Measurements from ENCODE around the gene DHPS.
"Not testable (repeated sequence)": the region's sequence is repeated elsewhere in the genome, so short reads cannot be mapped to it uniquely, and the experiment has no call there.

Gene DHPS

GRCh38 chr19:12705654-12706331 is 24.1 kb upstream of the DHPS start:
- Histone ChIP-seq H3K9ac (ENCODE audit: low read length in 2 of 2) (no peak overlapping the region), H3K27me3 (ENCODE audit: control insufficient read depth in 1 of 2, insufficient read depth in 2 of 2, low read length in 2 of 2) (no peaks in the 10 kb centered on the region), H3K27ac (ENCODE audit: low read length) (no peak overlapping the region), H3K4me3 (ENCODE audit: low read length in 2 of 2) (no peak overlapping the region), H3K4me1 (ENCODE audit: control insufficient read depth, insufficient read depth, low read length) (no peaks in the 10 kb centered on the region), H3K36me3 (ENCODE audit: control insufficient read depth in 2 of 2, insufficient read depth in 2 of 2, low read length in 2 of 2) (peaks cover 57 to 66% of the 10 kb centered on the region in 2 donors), H3K9me3 (ENCODE audit: control insufficient read depth in 2 of 2, low read length in 2 of 2) (no peaks in the 10 kb centered on the region)

- Histone ChIP-seq H3K27ac (ENCODE audit: low read length) (no peak overlapping the region), H3K4me1 (ENCODE audit: control insufficient read depth, insufficient read depth, low read length) (no peaks in the 10 kb centered on the region), H3K27me3 (ENCODE audit: control insufficient read depth in 1 of 2, insufficient read depth in 2 of 2, low read length in 2 of 2) (no peaks in the 10 kb centered on the region), H3K9ac (ENCODE audit: low read length in 2 of 2) (no peak overlapping the region), H3K9me3 (ENCODE audit: control insufficient read depth in 2 of 2, low read length in 2 of 2) (no peaks in the 10 kb centered on the region), H3K4me3 (ENCODE audit: low read length in 2 of 2) (no peak overlapping the region), H3K36me3 (ENCODE audit: control insufficient read depth in 2 of 2, insufficient read depth in 2 of 2, low read length in 2 of 2) (peaks cover 53 to 62% of the 10 kb centered on the region in 2 donors)
Measured at GRCh38 chr19:12705169-12705568, 23.5 kb upstream of the DHPS start.

- Histone ChIP-seq H3K27me3 (ENCODE audit: control insufficient read depth in 1 of 2, insufficient read depth in 2 of 2, low read length in 2 of 2) (no peaks in the 10 kb centered on the region), H3K36me3 (ENCODE audit: control insufficient read depth in 2 of 2, insufficient read depth in 2 of 2, low read length in 2 of 2) (peaks cover 45 to 56% of the 10 kb centered on the region in 2 donors), H3K4me1 (ENCODE audit: control insufficient read depth, insufficient read depth, low read length) (no peaks in the 10 kb centered on the region), H3K9ac (ENCODE audit: low read length in 2 of 2) (no peak overlapping the region), H3K4me3 (ENCODE audit: low read length in 2 of 2) (no peak overlapping the region), H3K9me3 (ENCODE audit: control insufficient read depth in 2 of 2, low read length in 2 of 2) (no peaks in the 10 kb centered on the region), H3K27ac (ENCODE audit: low read length) (no peak overlapping the region)
Measured at GRCh38 chr19:12703046-12703445, 21.4 kb upstream of the DHPS start.

GRCh38 chr19:12701596-12702282 is 20.1 kb upstream of the DHPS start:
- H3K4me1 ChIP-seq (ENCODE audit: control insufficient read depth, insufficient read depth, low read length), result peaks cover 5% of the 10 kb centered on the region
- no peak overlapping the region for H3K4me3 ChIP-seq (ENCODE audit: low read length in 2 of 2)
- H3K36me3 ChIP-seq (ENCODE audit: control insufficient read depth in 2 of 2, insufficient read depth in 2 of 2, low read length in 2 of 2), result peaks cover 41 to 55% of the 10 kb centered on the region in 2 donors
- H3K27me3 ChIP-seq (ENCODE audit: control insufficient read depth in 1 of 2, insufficient read depth in 2 of 2, low read length in 2 of 2), result no peaks in the 10 kb centered on the region
- H3K9ac ChIP-seq (ENCODE audit: low read length in 2 of 2), result no peak overlapping the region
- H3K27ac ChIP-seq (ENCODE audit: low read length), result no peak overlapping the region
- no peaks in the 10 kb centered on the region for H3K9me3 ChIP-seq (ENCODE audit: control insufficient read depth in 2 of 2, low read length in 2 of 2)

- H3K9ac ChIP-seq (ENCODE audit: low read length in 2 of 2), result no peak overlapping the region
- no peaks in the 10 kb centered on the region for H3K9me3 ChIP-seq (ENCODE audit: control insufficient read depth in 2 of 2, low read length in 2 of 2)
- H3K36me3 ChIP-seq (ENCODE audit: control insufficient read depth in 2 of 2, insufficient read depth in 2 of 2, low read length in 2 of 2), result peaks cover 16 to 25% of the 10 kb centered on the region in 2 donors
- H3K4me3 ChIP-seq (ENCODE audit: low read length in 2 of 2), result no peak overlapping the region
- no peaks in the 10 kb centered on the region for H3K27me3 ChIP-seq (ENCODE audit: control insufficient read depth in 1 of 2, insufficient read depth in 2 of 2, low read length in 2 of 2)
- no peak overlapping the region for H3K27ac ChIP-seq (ENCODE audit: low read length)
- H3K4me1 ChIP-seq (ENCODE audit: control insufficient read depth, insufficient read depth, low read length), result peaks cover 18% of the 10 kb centered on the region
Measured at GRCh38 chr19:12698138-12698537, 16.5 kb upstream of the DHPS start.

- H3K4me3 ChIP-seq (ENCODE audit: low read length in 2 of 2); H3K9ac ChIP-seq (ENCODE audit: low read length in 2 of 2); H3K27me3 ChIP-seq (ENCODE audit: control insufficient read depth in 1 of 2, insufficient read depth in 2 of 2, low read length in 2 of 2); H3K9me3 ChIP-seq (ENCODE audit: control insufficient read depth in 2 of 2, low read length in 2 of 2); H3K27ac ChIP-seq (ENCODE audit: low read length): not testable (repeated sequence)
- H3K36me3 ChIP-seq (ENCODE audit: control insufficient read depth in 2 of 2, insufficient read depth in 2 of 2, low read length in 2 of 2), result peaks cover 12 to 18% of the 10 kb centered on the region in 2 donors
- H3K4me1 ChIP-seq (ENCODE audit: control insufficient read depth, insufficient read depth, low read length), result peaks cover 18% of the 10 kb centered on the region
Measured at GRCh38 chr19:12697425-12697824, 15.7 kb upstream of the DHPS start.

GRCh38 chr19:12696366-12697335 is 15.0 kb upstream of the DHPS start, which contains the start of gene FBXW9:
TSS of gene FBXW9 (minus strand) at chr19:12696631. CDS start at chr19:12696581, 50 bp downstream.
- Histone ChIP-seq H3K4me3 (ENCODE audit: low read length in 2 of 2) (peak within 1 kb of the TSS; percentile 88 to 94), H3K9ac (ENCODE audit: low read length in 2 of 2) (peak within 1 kb of the TSS; percentile 92 to 93), H3K4me1 (ENCODE audit: control insufficient read depth, insufficient read depth, low read length) (peaks cover 18% of the 10 kb centered on the region), H3K27me3 (ENCODE audit: control insufficient read depth in 1 of 2, insufficient read depth in 2 of 2, low read length in 2 of 2) (no peaks in the 10 kb centered on the region), H3K36me3 (ENCODE audit: control insufficient read depth in 2 of 2, insufficient read depth in 2 of 2, low read length in 2 of 2) (peaks cover 6 to 13% of the 10 kb centered on the region in 2 donors), H3K9me3 (ENCODE audit: control insufficient read depth in 2 of 2, low read length in 2 of 2) (no peaks in the 10 kb centered on the region), H3K27ac (ENCODE audit: low read length) (peak within 1 kb of the TSS; percentile 94)

- peak overlapping the region; percentile 92 to 93 for H3K9ac ChIP-seq (ENCODE audit: low read length in 2 of 2)
- H3K4me1 ChIP-seq (ENCODE audit: control insufficient read depth, insufficient read depth, low read length), result peaks cover 18% of the 10 kb centered on the region
- no peaks in the 10 kb centered on the region for H3K9me3 ChIP-seq (ENCODE audit: control insufficient read depth in 2 of 2, low read length in 2 of 2)
- H3K36me3 ChIP-seq (ENCODE audit: control insufficient read depth in 2 of 2, insufficient read depth in 2 of 2, low read length in 2 of 2), result peaks cover 3 to 6% of the 10 kb centered on the region in 2 donors
- H3K27ac ChIP-seq (ENCODE audit: low read length), result no peak overlapping the region
- H3K4me3 ChIP-seq (ENCODE audit: low read length in 2 of 2), result peak overlapping the region; percentile 88 to 94
- no peaks in the 10 kb centered on the region for H3K27me3 ChIP-seq (ENCODE audit: control insufficient read depth in 1 of 2, insufficient read depth in 2 of 2, low read length in 2 of 2)
Measured at GRCh38 chr19:12695997-12696365, 14.3 kb upstream of the DHPS start.

- Histone ChIP-seq H3K9me3 (ENCODE audit: control insufficient read depth in 2 of 2, low read length in 2 of 2) (no peaks in the 10 kb centered on the region), H3K27ac (ENCODE audit: low read length) (no peak overlapping the region), H3K27me3 (ENCODE audit: control insufficient read depth in 1 of 2, insufficient read depth in 2 of 2, low read length in 2 of 2) (no peaks in the 10 kb centered on the region), H3K9ac (ENCODE audit: low read length in 2 of 2) (peak overlapping the region; percentile 42 to 93), H3K4me1 (ENCODE audit: control insufficient read depth, insufficient read depth, low read length) (peaks cover 18% of the 10 kb centered on the region), H3K4me3 (ENCODE audit: low read length in 2 of 2) (peak overlapping the region; percentile 88 to 94), H3K36me3 (ENCODE audit: control insufficient read depth in 2 of 2, insufficient read depth in 2 of 2, low read length in 2 of 2) (peaks cover 0 to 3% of the 10 kb centered on the region in 2 donors)
Measured at GRCh38 chr19:12695514-12695913, 13.8 kb upstream of the DHPS start.

- Histone ChIP-seq H3K27me3 (ENCODE audit: control insufficient read depth in 1 of 2, insufficient read depth in 2 of 2, low read length in 2 of 2) (no peaks in the 10 kb centered on the region), H3K9ac (ENCODE audit: low read length in 2 of 2) (peak overlapping the region in 1 of 2 donors; percentile 93), H3K4me1 (ENCODE audit: control insufficient read depth, insufficient read depth, low read length) (peaks cover 18% of the 10 kb centered on the region), H3K36me3 (ENCODE audit: control insufficient read depth in 2 of 2, insufficient read depth in 2 of 2, low read length in 2 of 2) (peaks cover 0 to 3% of the 10 kb centered on the region in 2 donors), H3K4me3 (ENCODE audit: low read length in 2 of 2) (peak overlapping the region in 1 of 2 donors; percentile 94), H3K9me3 (ENCODE audit: control insufficient read depth in 2 of 2, low read length in 2 of 2) (no peaks in the 10 kb centered on the region), H3K27ac (ENCODE audit: low read length) (no peak overlapping the region)
Measured at GRCh38 chr19:12695096-12695495, 13.4 kb upstream of the DHPS start.

All from stomach smooth muscle (tissue), 2 donors.